ENCODE results near the gene SRGAP3.

SRGAP3 gene

GRCh38 chr3:9068051-9068450, 181.4 kb downstream of the SRGAP3 start:
- FAIRE-seq (no peak), DNase-seq (ENCODE audit: insufficient read length, low spot score) (no peak)

GRCh38 chr3:9067352-9067975, 182.0 kb downstream of the SRGAP3 start:
- FAIRE-seq (peak; percentile 62), DNase-seq (ENCODE audit: insufficient read length, low spot score) (peak; percentile 45)

DNA sequence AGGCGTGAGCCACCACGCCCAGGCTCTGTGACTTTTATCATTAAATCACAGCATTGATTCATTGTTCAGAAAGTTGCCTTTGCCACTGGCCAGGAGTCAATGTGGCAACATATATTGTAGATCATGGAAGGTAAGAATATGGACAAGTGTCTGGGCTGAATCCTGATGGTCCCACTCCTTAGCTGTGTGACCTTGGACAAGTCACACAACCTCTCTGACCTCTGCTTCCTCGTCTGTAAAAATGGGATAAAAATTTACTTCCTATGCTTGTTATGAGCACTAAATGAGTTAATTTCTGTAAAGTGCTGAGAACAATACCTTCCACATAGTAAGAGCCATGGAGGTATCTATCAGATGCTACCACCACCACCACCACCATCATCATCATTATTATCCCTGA, 182.7 kb downstream of the SRGAP3 start:
- FAIRE-seq = no peak

GRCh38 chr3:9066141-9066540, 183.3 kb downstream of the SRGAP3 start:
- DNase-seq (ENCODE audit: insufficient read length, low spot score) (no peak), FAIRE-seq (no peak)

More for the DNA sequence above, 182.7 kb downstream of the SRGAP3 start:
- no peak for DNase-seq (ENCODE audit: insufficient read length, low spot score)

- FAIRE-seq = no peak
- DNase-seq (ENCODE audit: insufficient read length, low spot score) = no peak
These were observed 184.6 kb downstream of the SRGAP3 start for GRCh38 chr3:9064850-9065249.

DNA sequence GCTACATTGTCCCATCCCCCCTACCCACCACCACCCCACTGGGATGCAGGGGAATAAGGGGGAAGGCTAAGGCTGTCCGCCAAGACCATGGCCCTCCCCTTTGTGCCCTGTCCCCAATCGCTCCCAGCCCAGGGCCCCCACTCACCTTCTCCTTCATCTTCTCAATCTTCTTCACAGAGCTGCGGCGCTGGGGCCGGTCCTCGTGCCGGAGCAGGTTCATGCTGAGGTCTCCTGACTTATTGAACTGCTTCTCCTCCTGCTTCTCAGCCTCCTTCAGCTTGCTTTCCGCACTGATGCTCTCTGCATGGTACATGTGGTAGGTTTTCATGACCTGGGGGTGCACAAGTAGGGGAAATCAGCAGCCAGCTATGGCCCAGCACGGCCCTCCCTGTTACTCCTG, 185.2 kb downstream of the SRGAP3 start:
- no peak for DNase-seq (ENCODE audit: insufficient read length, low spot score)
- FAIRE-seq = no peak

GRCh38 chr3:9062570-9062969, 186.9 kb downstream of the SRGAP3 start:
- no peak for FAIRE-seq
- DNase-seq (ENCODE audit: insufficient read length, low spot score) = no peak

DNA sequence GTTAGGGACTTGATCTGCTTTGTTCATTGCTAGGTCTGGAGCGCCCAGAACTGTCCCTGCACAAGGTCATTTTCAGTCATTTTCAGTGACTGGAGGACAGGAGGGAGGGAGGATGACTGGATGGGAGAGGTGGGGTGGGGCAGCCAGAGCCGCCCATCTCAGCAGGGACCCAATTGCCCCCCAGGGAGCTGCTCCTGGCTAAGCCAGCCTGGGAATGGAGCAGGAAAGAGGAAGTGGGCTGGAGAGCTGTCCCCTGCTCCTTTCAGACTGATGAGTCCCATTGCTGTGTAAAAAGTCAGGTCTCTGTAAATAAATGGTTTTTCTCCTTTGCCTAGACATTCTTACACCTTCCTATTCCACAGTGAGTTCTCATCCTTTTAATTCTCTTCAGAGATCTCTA, 187.8 kb downstream of the SRGAP3 start:
- FAIRE-seq = no peak
- no peak for DNase-seq (ENCODE audit: insufficient read length, low spot score)

- no peak for DNase-seq (ENCODE audit: insufficient read length, low spot score)
- no peak for FAIRE-seq
These were observed 189.7 kb downstream of the SRGAP3 start for GRCh38 chr3:9059489-9060400.

DNA sequence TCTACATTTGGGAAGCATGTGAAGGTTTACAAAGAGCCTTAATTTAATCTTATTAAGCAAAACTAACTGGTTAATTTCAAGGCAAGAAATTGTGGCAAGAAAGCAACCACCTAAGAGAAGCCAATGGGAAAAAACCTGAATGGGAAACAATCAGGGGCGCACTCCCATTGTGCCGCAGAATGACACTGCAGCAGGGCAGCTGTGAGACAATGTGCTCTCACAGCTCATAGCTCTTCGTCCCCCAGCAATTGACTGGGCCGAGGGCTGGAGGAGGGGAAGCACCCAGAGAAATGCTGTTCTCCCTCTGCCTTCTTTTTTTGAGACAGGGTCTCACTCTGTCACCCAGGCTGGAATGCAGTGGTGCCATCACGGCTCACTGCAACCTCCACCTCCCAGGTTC, 192.9 kb downstream of the SRGAP3 start:
- FAIRE-seq = no peak
- DNase-seq (ENCODE audit: insufficient read length, low spot score) = no peak

- FAIRE-seq (no peak), DNase-seq (ENCODE audit: insufficient read length, low spot score) (no peak)
These were observed 201.7 kb downstream of the SRGAP3 start for GRCh38 chr3:9047452-9048346.

DNA sequence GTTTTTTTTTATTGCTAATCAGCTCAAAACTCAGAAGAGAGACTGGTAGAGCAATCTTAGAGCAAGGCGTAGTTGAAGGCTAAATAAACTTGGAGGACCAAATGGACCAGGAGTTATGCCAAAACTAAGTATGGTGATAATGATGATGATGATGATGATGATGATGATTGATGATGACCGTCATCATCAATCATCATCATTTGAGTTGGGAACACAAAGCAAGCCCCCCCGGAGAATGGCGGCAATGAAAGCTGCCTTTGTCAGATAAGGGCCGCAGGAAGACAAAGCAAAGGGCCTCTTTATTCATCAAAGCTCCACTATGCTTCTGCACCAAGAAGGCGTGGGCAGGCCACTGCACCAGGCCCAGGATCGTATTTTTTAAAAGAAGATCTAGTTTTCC, 204.1 kb downstream of the SRGAP3 start:
- FAIRE-seq = no peak
- DNase-seq (ENCODE audit: insufficient read length, low spot score) = no peak

DNA sequence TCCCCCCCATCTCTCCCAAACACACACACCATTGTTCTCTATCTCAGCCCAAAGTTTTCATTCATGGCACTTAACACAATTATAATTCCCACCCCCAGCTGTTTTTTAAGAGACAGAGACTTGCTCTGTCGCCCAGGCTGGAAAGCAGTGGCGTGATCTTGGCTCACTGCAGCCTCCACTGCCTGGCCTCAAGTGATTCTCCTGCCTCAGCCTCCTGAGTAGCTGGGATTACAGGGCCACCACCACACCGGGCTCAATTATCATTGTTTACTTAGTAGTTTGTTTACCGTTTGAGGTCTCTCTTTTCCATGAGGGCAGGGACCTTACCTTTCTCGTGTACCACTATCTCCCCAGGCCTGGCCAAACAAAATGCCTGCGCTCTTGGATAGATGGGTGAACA, 206.4 kb downstream of the SRGAP3 start:
- DNase-seq (ENCODE audit: insufficient read length, low spot score) (no peak), FAIRE-seq (no peak)

DNA sequence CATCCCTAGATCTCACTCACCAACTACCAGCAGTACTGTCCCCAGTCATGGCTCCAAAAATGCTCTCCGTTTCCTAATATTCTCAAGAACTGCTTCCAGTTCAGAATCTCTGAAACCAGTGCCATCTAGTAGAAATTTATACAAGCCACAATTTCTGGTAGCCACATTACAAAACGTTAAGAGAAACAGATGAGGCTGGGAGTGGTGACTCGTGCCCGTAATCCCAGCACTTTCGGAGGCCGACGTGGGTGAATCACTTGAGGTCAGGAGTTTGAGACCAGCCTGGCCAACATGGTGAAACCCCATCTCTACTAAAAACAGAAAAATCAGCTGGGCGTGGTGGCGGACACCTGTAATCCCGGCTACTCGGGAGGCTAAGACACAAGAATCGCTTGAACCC, 207.8 kb downstream of the SRGAP3 start:
- FAIRE-seq (no peak), DNase-seq (ENCODE audit: insufficient read length, low spot score) (no peak)

GRCh38 chr3:9040996-9041395, 208.4 kb downstream of the SRGAP3 start:
- no peak for DNase-seq (ENCODE audit: insufficient read length, low spot score)
- FAIRE-seq = no peak

GRCh38 chr3:9037144-9037711, 212.2 kb downstream of the SRGAP3 start:
- no peak for DNase-seq (ENCODE audit: insufficient read length, low spot score)
- FAIRE-seq = no peak

- DNase-seq (ENCODE audit: insufficient read length, low spot score) = no peak
- no peak for FAIRE-seq
These were observed 212.9 kb downstream of the SRGAP3 start for GRCh38 chr3:9036404-9037131.

DNA sequence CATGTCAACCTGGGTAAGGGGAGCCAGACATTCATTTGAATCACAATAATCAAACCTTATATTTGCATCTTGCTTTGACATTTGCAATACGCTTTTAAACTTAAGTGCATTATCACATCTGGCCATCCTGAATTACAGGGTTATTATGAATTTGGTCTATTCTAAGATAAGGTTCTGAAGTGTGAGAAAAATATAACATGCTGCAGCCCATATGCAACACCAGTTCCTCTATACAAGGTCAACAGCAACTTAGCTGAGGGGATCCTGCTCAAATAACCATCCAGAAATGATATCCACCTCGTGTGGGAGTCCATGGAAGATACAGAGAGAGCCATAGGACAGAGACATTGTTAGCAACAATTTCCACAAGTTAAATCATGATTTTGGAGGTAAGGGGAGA, 213.5 kb downstream of the SRGAP3 start:
- FAIRE-seq (no peak), DNase-seq (ENCODE audit: insufficient read length, low spot score) (no peak)

DNA sequence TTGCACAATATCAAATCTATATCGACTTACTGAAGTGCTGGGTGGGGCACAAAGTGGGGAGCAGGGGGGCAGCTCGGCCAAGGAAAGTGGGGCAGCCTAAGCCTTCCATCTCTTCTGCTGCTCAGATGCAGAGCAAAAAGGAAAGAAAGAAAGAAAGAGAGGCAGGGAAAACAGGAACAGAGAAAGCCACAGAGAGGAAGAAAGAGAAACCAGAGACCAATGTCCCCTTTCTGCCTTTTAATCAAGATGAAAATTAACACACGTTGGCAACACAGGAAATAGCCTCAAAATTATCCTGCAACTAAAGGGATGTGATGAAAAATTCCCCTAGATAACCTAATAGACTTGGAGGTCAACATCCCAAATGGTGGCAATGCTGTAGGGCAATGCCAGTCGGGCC, 214.0 kb downstream of the SRGAP3 start:
- FAIRE-seq (no peak), DNase-seq (ENCODE audit: insufficient read length, low spot score) (no peak)

GRCh38 chr3:9033867-9034266, 215.6 kb downstream of the SRGAP3 start:
- DNase-seq (ENCODE audit: insufficient read length, low spot score) (no peak), FAIRE-seq (no peak)
